HG03521 (cell line): Measurements from ENCODE around the gene TNFRSF1B.

ENCODE experiments used
- ATAC-seq: cut with Tn5 transposase; IDR thresholded peaks from one replicate; pipeline ENCODE4 v1.9.1; 2021; ENCODE audit warnings: mild to moderate bottlenecking, moderate library complexity; ENCODE audit not compliant: unreplicated experiment

The TNFRSF1B gene

GRCh38 chr1:12155328-12155727 lies 11.5 kb upstream of the TNFRSF1B start:
- ATAC-seq: no peak

- ATAC-seq: no peak
Measured at GRCh38 chr1:12157366-12158231, 9.2 kb upstream of the TNFRSF1B start.

GRCh38 chr1:12158357-12159092 lies 8.3 kb upstream of the TNFRSF1B start:
- no peak for ATAC-seq

- ATAC-seq: no peak
Measured at GRCh38 chr1:12159816-12160215, 7.0 kb upstream of the TNFRSF1B start.

GRCh38 chr1:12161324-12161661 lies 5.5 kb upstream of the TNFRSF1B start:
- no peak for ATAC-seq

GRCh38 chr1:12161662-12162458 lies 4.9 kb upstream of the TNFRSF1B start:
- ATAC-seq: peak; percentile 69

- no peak for ATAC-seq
Measured at GRCh38 chr1:12162459-12163137, 4.2 kb upstream of the TNFRSF1B start.

GRCh38 chr1:12163210-12163609 lies 3.6 kb upstream of the TNFRSF1B start:
- ATAC-seq: no peak

GRCh38 chr1:12164210-12164609 lies 2.6 kb upstream of the TNFRSF1B start:
- no peak for ATAC-seq

GRCh38 chr1:12165342-12165741 lies 1.4 kb upstream of the TNFRSF1B start:
- no peak for ATAC-seq

GRCh38 chr1:12167493-12168429 lies 970 bp downstream of the TNFRSF1B start:
- ATAC-seq: no peak

- ATAC-seq: no peak
Measured at GRCh38 chr1:12168451-12169160, 1.8 kb downstream of the TNFRSF1B start.

GRCh38 chr1:12169442-12170135 lies 2.8 kb downstream of the TNFRSF1B start:
- ATAC-seq: no peak

GRCh38 chr1:12170263-12170671 lies 3.5 kb downstream of the TNFRSF1B start:
- no peak for ATAC-seq

- ATAC-seq: no peak
Measured at GRCh38 chr1:12171206-12172041, 4.6 kb downstream of the TNFRSF1B start.

GRCh38 chr1:12172042-12172851 lies 5.5 kb downstream of the TNFRSF1B start:
- no peak for ATAC-seq

- no peak for ATAC-seq
Measured at GRCh38 chr1:12173041-12173509, 6.3 kb downstream of the TNFRSF1B start.
